GM23338 (cell line): ENCODE measurements around the gene UBA3.

Experiments
- CREB1 ChIP-seq: fragments of 250-450 bp; sonication (Bioruptor Pico); IDR thresholded peaks from 2 replicates; pipeline ENCODE4 v1.5.0; 2020; ENCODE audit warnings: low read depth, mild to moderate bottlenecking, moderate library complexity
- CTCF ChIP-seq, 2 experiments: fragments of 200-600 bp in 1 of 2; sonication (generic) in 1 of 2; conservative IDR thresholded peaks; 2 replicates each; pipeline versions ENCODE4 v1.5.1 to v1.6.1; 2016 to 2017; ENCODE audit warnings: antibody characterized with exemption in 2 of 2, low read depth in 2 of 2, mild to moderate bottlenecking in 2 of 2, moderate library complexity in 1 of 2
- ETS1 ChIP-seq: IDR thresholded peaks from 2 replicates; pipeline ENCODE4 v1.6.1; 2016; ENCODE audit warnings: antibody characterized with exemption
- EZH2 ChIP-seq: fragments of 200-600 bp; sonication (generic); IDR thresholded peaks from one replicate; pipeline ENCODE4 v1.8.0; 2017; ENCODE audit warnings: antibody characterized with exemption, mild to moderate bottlenecking, low read depth; ENCODE audit not compliant: unreplicated experiment
- EZH2phosphoT487 ChIP-seq: fragments of 200-600 bp; sonication (generic); IDR thresholded peaks from one replicate; pipeline ENCODE4 v1.8.1; 2018; ENCODE audit warnings: antibody characterized with exemption; ENCODE audit not compliant: unreplicated experiment
- JUNB ChIP-seq: IDR thresholded peaks from one replicate; pipeline ENCODE4 v1.6.1; 2016; ENCODE audit warnings: antibody characterized with exemption; ENCODE audit not compliant: unreplicated experiment
- NANOG ChIP-seq: IDR thresholded peaks from 2 replicates; pipeline ENCODE4 v1.6.1; 2016; ENCODE audit warnings: antibody characterized with exemption, borderline replicate concordance
- POLR2AphosphoS5 ChIP-seq: IDR thresholded peaks from 2 replicates; pipeline ENCODE4 v1.6.1; 2016; ENCODE audit warnings: antibody characterized with exemption, low read depth
- REST ChIP-seq: IDR thresholded peaks from one replicate; pipeline ENCODE4 v1.6.1; 2018; ENCODE audit warnings: antibody characterized with exemption; ENCODE audit not compliant: unreplicated experiment
- STAT1 ChIP-seq: IDR thresholded peaks from one replicate; pipeline ENCODE4 v1.6.1; 2016; ENCODE audit warnings: antibody characterized with exemption; ENCODE audit not compliant: unreplicated experiment
- ZNF114 ChIP-seq: fragments of 250-450 bp; sonication (Bioruptor Pico); IDR thresholded peaks from 2 replicates; pipeline ENCODE4 v1.5.0; 2020; ENCODE audit warnings: mild to moderate bottlenecking, moderate library complexity
- ZNF462 ChIP-seq: fragments of 250-450 bp; sonication (Bioruptor Pico); IDR thresholded peaks from 2 replicates; pipeline ENCODE4 v1.5.0; 2020; ENCODE audit warnings: mild to moderate bottlenecking, moderate library complexity

GRCh38 chr3:69081583-69082262 lies 1.6 kb upstream of the UBA3 start:
- TF ChIP-seq REST (no peak), CTCF (conservative IDR thresholded peaks at IDR 0.05; ENCODE audit: low read depth in 2 of 2) (no peak), EZH2 (no peak), POLR2AphosphoS5 (no peak), EZH2phosphoT487 (no peak), NANOG (no peak), ZNF114 (CRISPR knock-in tag) (no peak), JUNB (no peak), STAT1 (no peak), ZNF462 (CRISPR knock-in tag) (no peak), ETS1 (no peak), CREB1 (CRISPR knock-in tag) (no peak)
